Naive thymus-derived CD4-positive, alpha-beta T cell (primary cell): Measurements from ENCODE around the gene CNR2. TPM values are rescaled to one million over a fixed set of nuclear protein-coding genes. Genes with fewer than 3 reads are reported as not detected.
A peak's percentile ranks its signal among the peaks of the same experiment; 100 is the strongest.

Experiments
- ATAC-seq: fragments of 150-1000 bp; cut with Tn5 transposase; 2 replicates; pipeline ENCODE4 v1.10.0; 2021; ENCODE audit warnings: mild to moderate bottlenecking, moderate library complexity
- CTCF ChIA-PET: fragments of 350-600 bp; sonication (Branson Sonifier 250); formaldehyde crosslinking; loops from one replicate; lab custom pipeline; 2021; ENCODE audit warnings: antibody characterized with exemption; lab: Charles Lee
- POLR2A ChIA-PET: fragments of 350-600 bp; sonication (Branson Sonifier 250); formaldehyde crosslinking; loops from one replicate; lab custom pipeline; 2021; ENCODE audit warnings: antibody characterized with exemption, inconsistent platforms; lab: Charles Lee
- DNase-seq, 9 donors: peaks; one replicate each; pipeline versions ENCODE4 v3.0.0 to v3.0.0-alpha.2; 2020 to 2022; ENCODE audit warnings: mixed read lengths in 1 of 9
- H3K27ac ChIP-seq: one replicate; pipeline ENCODE4 v1.7.0; 2013; ENCODE audit warnings: mild to moderate bottlenecking, low read depth, low read length, moderate library complexity
- H3K27me3 ChIP-seq, 2 donors: one replicate each; pipeline ENCODE4 v1.7.0; 2013; ENCODE audit warnings: low read length in 2 of 2, mild to moderate bottlenecking in 2 of 2, moderate library complexity in 2 of 2; ENCODE audit not compliant: control insufficient read depth in 2 of 2, insufficient read depth in 2 of 2
- H3K36me3 ChIP-seq, 3 experiments: 1 replicate in 2 of 3; 2 replicates in 1 of 3; pipeline ENCODE4 v1.7.0; 2013; ENCODE audit warnings: low read length in 3 of 3, mild to moderate bottlenecking in 3 of 3, moderate library complexity in 1 of 3; ENCODE audit not compliant: insufficient read depth in 3 of 3, control insufficient read depth in 2 of 3
- H3K4me1 ChIP-seq, 2 donors: one replicate each; pipeline ENCODE4 v1.7.0; 2013; ENCODE audit warnings: low read length in 2 of 2, mild to moderate bottlenecking in 2 of 2, moderate library complexity in 1 of 2; ENCODE audit not compliant: control insufficient read depth in 2 of 2, insufficient read depth in 2 of 2
- H3K4me3 ChIP-seq: 2 replicates; pipeline ENCODE4 v1.7.0; 2013; ENCODE audit warnings: mild to moderate bottlenecking, low read length
- H3K9me3 ChIP-seq, 3 experiments: 1 replicate in 2 of 3; 2 replicates in 1 of 3; pipeline ENCODE4 v1.7.0; 2013; ENCODE audit warnings: low read length in 3 of 3; ENCODE audit not compliant: control insufficient read depth in 2 of 3
- H3K27ac Mint-ChIP-seq, 9 donors: one replicate each; pipeline ENCODE4 v1.8.0; 2020 to 2022; ENCODE audit warnings: mixed read lengths in 9 of 9, mild to moderate bottlenecking in 8 of 9, moderate library complexity in 5 of 9, inconsistent platforms in 2 of 9
- H3K27me3 Mint-ChIP-seq, 5 donors: one replicate each; pipeline ENCODE4 v1.8.0; 2021 to 2022; ENCODE audit warnings: mixed read lengths in 5 of 5, mild to moderate bottlenecking in 1 of 5
- H3K36me3 Mint-ChIP-seq, 5 donors: one replicate each; pipeline ENCODE4 v1.8.0; 2020 to 2022; ENCODE audit warnings: mixed read lengths in 5 of 5, mild to moderate bottlenecking in 3 of 5, inconsistent platforms in 1 of 5
- H3K4me1 Mint-ChIP-seq, 7 donors: one replicate each; pipeline ENCODE4 v1.8.0; 2020 to 2022; ENCODE audit warnings: mixed read lengths in 7 of 7, mild to moderate bottlenecking in 3 of 7, inconsistent platforms in 1 of 7
- H3K4me3 Mint-ChIP-seq, 10 donors: one replicate each; pipeline ENCODE4 v1.8.0; 2020 to 2022; ENCODE audit warnings: mild to moderate bottlenecking in 10 of 10, mixed read lengths in 10 of 10, moderate library complexity in 6 of 10, inconsistent platforms in 2 of 10
- H3K9me3 Mint-ChIP-seq, 11 donors: one replicate each; pipeline ENCODE4 v1.8.0; 2020 to 2022; ENCODE audit warnings: mixed read lengths in 11 of 11, mild to moderate bottlenecking in 4 of 11, inconsistent platforms in 1 of 11, moderate library complexity in 1 of 11
- intact Hi-C, 2 donors: fragments of 100-400 bp; cut with micrococcal nuclease; formaldehyde crosslinking; loops; one replicate each; pipeline ENCODE4 v1.15.1; 2023
- polyA plus RNA-seq, 2 donors: library from polyadenylated mRNA; unstranded; fragments of 300-500 nt; fragmentation: Illumina TruSeq; gene quantifications; one replicate each; pipeline ENCODE4 v1.2.3, GENCODE V29; 2021
- total RNA-seq, 6 experiments: library from RNA in 5 of 6; stranded (reverse) in 5 of 6; gene quantifications; 1 replicate in 5 of 6; 2 replicates in 1 of 6; pipeline ENCODE4 v1.2.3 and lab custom pipeline; 2021 to 2026

The CNR2 gene
- total and polyA plus RNA-seq, 7 experiments from 2014 or later, result 0.05 to 2.8 (median 0.22) TPM; not detected in 1

DNA sequence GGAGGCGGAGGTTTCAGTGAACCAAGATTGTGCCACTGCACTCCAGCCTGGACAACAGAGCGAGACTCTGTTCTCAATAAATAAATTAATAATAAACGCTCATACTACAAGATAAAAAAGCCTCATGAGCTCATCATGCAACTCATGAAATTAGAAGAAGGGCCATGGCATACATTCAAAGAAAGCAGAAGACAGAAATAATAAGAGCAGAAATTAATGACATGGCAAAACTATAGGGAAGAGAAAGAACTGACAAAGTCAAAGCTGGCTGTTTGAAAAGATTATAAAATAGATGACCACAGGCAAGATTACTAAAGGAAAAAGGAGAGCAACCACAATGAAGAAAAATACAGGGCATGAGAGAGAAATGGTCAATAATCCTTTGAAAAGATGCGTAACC lies 30.4 kb downstream of the CNR2 start:
- H3K9me3 Mint-ChIP-seq, result peaks cover 0 to 26% (median 15%) of the 10 kb centered on the region in 11 donors
- ChIA-PET CTCF (interaction anchor here (0.6 kb wide), 2 partner anchors 143 to 161 kb away, joined by 4 to 5 read pairs; no protein-coding TSS in a partner anchor), POLR2A (interaction anchor here (0.8 kb wide), 1 partner anchor 9 kb away, joined by 3 read pairs; no protein-coding TSS in a partner anchor)
- DNase-seq (no peak), ATAC-seq (no peak)
- no peak overlapping the region for H3K27ac Mint-ChIP-seq
- H3K27me3 Mint-ChIP-seq, result peaks cover 0 to 3% (median 0%) of the 10 kb centered on the region in 5 donors
- no peaks in the 10 kb centered on the region for H3K27me3 ChIP-seq
- H3K4me1 Mint-ChIP-seq, result no peaks in the 10 kb centered on the region
- H3K27ac ChIP-seq, result no peak overlapping the region
- H3K36me3 Mint-ChIP-seq, result peaks cover 0 to 13% (median 4%) of the 10 kb centered on the region in 5 donors
- no peaks in the 10 kb centered on the region for H3K4me1 ChIP-seq
- H3K4me3 Mint-ChIP-seq, result no peak overlapping the region
- no peaks in the 10 kb centered on the region for H3K36me3 ChIP-seq
- peaks cover 0 to 18% (median 0%) of the 10 kb centered on the region in 3 experiments for H3K9me3 ChIP-seq
- H3K4me3 ChIP-seq, result no peak overlapping the region
- intact Hi-C loops, result no loop called here

GRCh38 chr1:23879809-23880208 lies 33.4 kb downstream of the CNR2 start:
- H3K4me3 Mint-ChIP-seq, result no peak overlapping the region
- intact Hi-C loops, result no loop called here
- no peak overlapping the region for H3K27ac Mint-ChIP-seq
- no peaks in the 10 kb centered on the region for H3K27me3 ChIP-seq
- H3K9me3 Mint-ChIP-seq, result peaks cover 5 to 41% (median 19%) of the 10 kb centered on the region in 11 donors
- peaks cover 0 to 20% (median 0%) of the 10 kb centered on the region in 3 experiments for H3K9me3 ChIP-seq
- peaks cover 0 to 8% (median 3%) of the 10 kb centered on the region in 5 donors for H3K27me3 Mint-ChIP-seq
- H3K4me1 ChIP-seq, result no peaks in the 10 kb centered on the region
- H3K27ac ChIP-seq, result no peak overlapping the region
- no peak for ATAC-seq
- CTCF ChIA-PET, result interaction anchor here (0.7 kb wide), 1 partner anchor 68 kb away, joined by 3 read pairs; no protein-coding TSS in a partner anchor
- POLR2A ChIA-PET, result no interaction called here
- no peaks in the 10 kb centered on the region for H3K4me1 Mint-ChIP-seq
- H3K4me3 ChIP-seq, result no peak overlapping the region
- no peak for DNase-seq
- peaks cover 3 to 19% (median 5%) of the 10 kb centered on the region in 5 donors for H3K36me3 Mint-ChIP-seq
- H3K36me3 ChIP-seq, result no peaks in the 10 kb centered on the region

DNA sequence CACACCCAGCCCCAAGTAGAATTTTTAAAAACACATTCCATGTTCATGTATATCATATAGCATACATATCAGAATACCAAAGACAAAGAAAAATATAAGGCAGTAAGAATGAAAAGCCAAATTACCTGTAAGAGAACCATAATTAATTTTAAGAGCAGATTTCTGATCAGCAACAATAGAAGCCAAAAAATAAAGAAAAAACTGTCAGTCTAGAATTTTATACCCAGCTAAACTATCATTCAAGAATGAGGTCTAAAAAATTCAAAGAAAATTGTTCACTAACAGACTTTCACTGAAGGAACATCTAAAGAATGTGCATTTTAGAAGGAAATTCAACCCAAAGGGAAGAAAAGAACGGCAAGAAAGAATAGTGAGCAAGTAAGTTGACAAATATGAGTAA lies 34.5 kb downstream of the CNR2 start:
- H3K27ac Mint-ChIP-seq, result no peak overlapping the region
- ChIA-PET POLR2A (no interaction called here), CTCF (no interaction called here)
- H3K27me3 Mint-ChIP-seq, result peaks cover 0 to 8% (median 3%) of the 10 kb centered on the region in 5 donors
- peaks cover 5 to 41% (median 19%) of the 10 kb centered on the region in 11 donors for H3K9me3 Mint-ChIP-seq
- H3K4me3 Mint-ChIP-seq, result no peak overlapping the region
- no peaks in the 10 kb centered on the region for H3K4me1 ChIP-seq
- peaks cover 0 to 20% (median 0%) of the 10 kb centered on the region in 3 experiments for H3K9me3 ChIP-seq
- intact Hi-C loops, result no loop called here
- no peaks in the 10 kb centered on the region for H3K4me1 Mint-ChIP-seq
- no peak for ATAC-seq
- H3K36me3 ChIP-seq, result no peaks in the 10 kb centered on the region
- no peaks in the 10 kb centered on the region for H3K27me3 ChIP-seq
- H3K36me3 Mint-ChIP-seq, result peaks cover 3 to 19% (median 5%) of the 10 kb centered on the region in 5 donors
- DNase-seq, result no peak
- H3K4me3 ChIP-seq, result no peak overlapping the region
- no peak overlapping the region for H3K27ac ChIP-seq

DNA sequence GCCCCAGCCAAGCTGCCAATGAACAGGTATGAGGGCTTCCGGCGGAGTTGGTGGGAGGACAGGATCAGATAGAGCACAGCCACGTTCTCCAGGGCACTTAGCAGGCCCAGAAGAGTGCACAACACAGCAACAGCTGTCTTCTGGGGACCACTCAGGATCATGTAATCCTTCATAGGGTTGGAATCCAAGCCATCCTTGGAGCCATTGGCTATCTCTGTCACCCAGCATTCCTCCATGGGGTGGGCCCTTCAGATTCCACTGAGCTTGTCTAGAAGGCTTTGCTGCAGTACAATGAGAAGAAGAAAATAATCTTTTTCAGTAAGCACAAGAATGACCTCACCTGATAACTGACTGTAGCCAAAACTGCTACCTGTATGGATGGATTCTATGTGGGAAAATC lies 37.8 kb downstream of the CNR2 start:
- ATAC-seq (no peak), DNase-seq (no peak)
- intact Hi-C loops, result no loop called here
- Mint-ChIP-seq H3K4me3 (no peak overlapping the region), H3K9me3 (peaks cover 5 to 41% (median 19%) of the 10 kb centered on the region in 11 donors), H3K36me3 (peaks cover 3 to 19% (median 5%) of the 10 kb centered on the region in 5 donors), H3K27me3 (peaks cover 0 to 8% (median 4%) of the 10 kb centered on the region in 5 donors), H3K4me1 (no peaks in the 10 kb centered on the region), H3K27ac (no peak overlapping the region)
- Histone ChIP-seq H3K4me1 (no peaks in the 10 kb centered on the region), H3K36me3 (no peaks in the 10 kb centered on the region), H3K9me3 (peaks cover 0 to 20% (median 0%) of the 10 kb centered on the region in 3 experiments), H3K27me3 (no peaks in the 10 kb centered on the region), H3K4me3 (no peak overlapping the region), H3K27ac (no peak overlapping the region)
- ChIA-PET CTCF (interaction anchor here (1.4 kb wide), 1 partner anchor 66 kb away, joined by 3 read pairs; no protein-coding TSS in a partner anchor), POLR2A (interaction anchor here (0.5 kb wide), 1 partner anchor 50 kb away, joined by 3 read pairs; the partner anchor contains the start of gene HMGCL)

- ATAC-seq (no peak), DNase-seq (no peak)
- no peak overlapping the region for H3K27ac Mint-ChIP-seq
- Histone ChIP-seq H3K9me3 (no peaks in the 10 kb centered on the region), H3K27me3 (no peaks in the 10 kb centered on the region), H3K4me1 (peaks cover 0 to 2% of the 10 kb centered on the region in 2 donors), H3K36me3 (no peaks in the 10 kb centered on the region), H3K4me3 (no peak overlapping the region), H3K27ac (no peak overlapping the region)
- peaks cover 0 to 5% (median 3%) of the 10 kb centered on the region in 5 donors for H3K36me3 Mint-ChIP-seq
- ChIA-PET POLR2A (interaction anchor here (1.2 kb wide), 1 partner anchor 63 kb away, joined by 3 read pairs; no protein-coding TSS in a partner anchor), CTCF (interaction anchor here (0.8 kb wide), 1 partner anchor 41 kb away, joined by 4 read pairs; no protein-coding TSS in a partner anchor)
- intact Hi-C loops, result no loop called here
- H3K9me3 Mint-ChIP-seq, result peaks cover 0 to 12% (median 5%) of the 10 kb centered on the region in 11 donors
- peaks cover 10 to 13% (median 13%) of the 10 kb centered on the region in 7 donors for H3K4me1 Mint-ChIP-seq
- H3K27me3 Mint-ChIP-seq, result peaks cover 0 to 16% (median 0%) of the 10 kb centered on the region in 5 donors
- H3K4me3 Mint-ChIP-seq, result no peak overlapping the region
Observed at GRCh38 chr1:23872421-23872820, 40.7 kb downstream of the CNR2 start.

DNA sequence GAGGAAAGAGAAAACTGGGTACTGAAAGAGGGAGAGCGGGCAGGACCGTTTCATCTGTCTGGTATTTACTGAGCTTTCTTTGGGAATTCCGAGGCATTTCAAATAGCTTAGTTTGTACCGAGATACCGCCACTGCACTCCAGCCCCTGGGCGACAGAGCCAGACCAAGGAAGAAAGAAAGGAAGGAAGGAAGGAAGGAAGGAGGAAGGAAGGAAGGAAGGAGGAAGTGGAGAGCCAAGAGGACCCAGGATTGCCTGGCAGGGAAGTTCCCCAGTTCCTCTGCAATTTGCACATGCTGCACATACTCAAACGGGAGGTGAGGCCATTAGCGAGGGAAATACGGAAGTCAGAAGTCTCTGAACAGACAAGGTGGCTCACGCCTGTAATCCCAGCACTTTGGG lies 44.1 kb downstream of the CNR2 start:
- Mint-ChIP-seq H3K27ac (peak overlapping the region in 8 of 9 donors; percentile 77 to 95 (median 91)), H3K36me3 (peaks cover 0 to 9% (median 0%) of the 10 kb centered on the region in 5 donors), H3K4me3 (peak overlapping the region; percentile 79 to 94 (median 89)), H3K4me1 (peaks cover 18 to 38% (median 24%) of the 10 kb centered on the region in 7 donors), H3K9me3 (no peaks in the 10 kb centered on the region), H3K27me3 (peaks cover 0 to 17% (median 0%) of the 10 kb centered on the region in 5 donors)
- POLR2A ChIA-PET, result interaction anchor here (0.6 to 1.4 kb wide), 4 partner anchors 46 to 1790 kb away, joined by 3 read pairs; no protein-coding TSS in a partner anchor
- CTCF ChIA-PET, result interaction anchor here (0.6 to 3.7 kb wide), 3 partner anchors 44 to 58 kb away, joined by 3 to 22 read pairs (median 4); partner anchors contain the start of gene HMGCL
- peaks cover 5 to 15% of the 10 kb centered on the region in 2 donors for H3K4me1 ChIP-seq
- no peaks in the 10 kb centered on the region for H3K9me3 ChIP-seq
- H3K4me3 ChIP-seq, result no peak overlapping the region
- peaks cover 0 to 8% (median 4%) of the 10 kb centered on the region in 3 experiments for H3K36me3 ChIP-seq
- intact Hi-C loops, result loop anchor here (2.0 to 5.0 kb wide), 5 partner anchors 28 to 523 kb away; partner anchors contain the start of genes LYPLA2 (in 1 of the 2) and SRSF10 (in 1 of the 2)
- DNase-seq, result no peak
- H3K27me3 ChIP-seq, result no peaks in the 10 kb centered on the region
- ATAC-seq, result no peak
- peak overlapping the region; percentile 57 for H3K27ac ChIP-seq
